GM18861 (cell line): ENCODE results near the gene NAE1.

Source experiments
- ATAC-seq: cut with Tn5 transposase; IDR thresholded peaks from one replicate; pipeline ENCODE4 v1.9.1; 2021; ENCODE audit not compliant: unreplicated experiment

Gene NAE1

GRCh38 chr16:66850115-66850815 is 19.5 kb upstream of the NAE1 start:
- no peak for ATAC-seq

GRCh38 chr16:66849549-66849948 is 18.8 kb upstream of the NAE1 start:
- no peak for ATAC-seq

- ATAC-seq: no peak
Observed at GRCh38 chr16:66849021-66849420, 18.2 kb upstream of the NAE1 start.

GRCh38 chr16:66848172-66848571 is 17.4 kb upstream of the NAE1 start:
- ATAC-seq: no peak

- ATAC-seq: no peak
Observed at GRCh38 chr16:66847533-66848067, 16.8 kb upstream of the NAE1 start.

DNA sequence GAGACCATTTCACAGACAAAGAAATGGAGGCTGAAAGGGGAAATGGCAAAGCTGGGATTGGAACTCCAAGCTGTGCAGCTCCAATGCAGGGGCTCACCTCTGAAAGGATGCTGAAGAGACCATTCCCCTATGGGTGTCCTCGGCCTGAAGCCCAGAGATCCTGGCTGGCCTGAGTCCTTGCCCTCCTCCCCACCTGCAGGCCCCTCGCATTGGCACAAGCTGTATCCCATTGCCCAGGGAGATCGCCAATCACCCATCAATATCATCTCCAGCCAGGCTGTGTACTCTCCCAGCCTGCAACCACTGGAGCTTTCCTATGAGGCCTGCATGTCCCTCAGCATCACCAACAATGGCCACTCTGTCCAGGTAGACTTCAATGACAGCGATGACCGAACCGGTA is 16.1 kb upstream of the NAE1 start:
- ATAC-seq: no peak

DNA sequence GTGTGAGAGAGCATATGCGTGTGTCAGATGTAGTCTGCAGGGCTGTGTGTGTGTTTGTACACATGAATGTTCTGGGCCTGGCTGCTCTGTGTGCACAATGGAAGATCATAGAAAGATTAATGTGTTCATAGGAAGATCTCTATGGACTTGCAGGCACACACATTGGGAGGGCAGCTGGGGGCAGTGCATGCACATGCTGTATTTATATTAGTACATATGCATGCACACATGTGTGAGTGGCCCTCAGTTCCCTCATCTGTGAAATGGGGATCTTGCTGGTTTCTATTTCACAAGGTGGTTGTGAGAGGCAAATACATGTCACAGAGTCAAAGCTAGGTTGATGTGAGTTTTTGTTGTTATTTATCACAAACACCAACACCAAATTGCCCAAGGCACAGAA is 15.5 kb upstream of the NAE1 start:
- ATAC-seq: no peak

DNA sequence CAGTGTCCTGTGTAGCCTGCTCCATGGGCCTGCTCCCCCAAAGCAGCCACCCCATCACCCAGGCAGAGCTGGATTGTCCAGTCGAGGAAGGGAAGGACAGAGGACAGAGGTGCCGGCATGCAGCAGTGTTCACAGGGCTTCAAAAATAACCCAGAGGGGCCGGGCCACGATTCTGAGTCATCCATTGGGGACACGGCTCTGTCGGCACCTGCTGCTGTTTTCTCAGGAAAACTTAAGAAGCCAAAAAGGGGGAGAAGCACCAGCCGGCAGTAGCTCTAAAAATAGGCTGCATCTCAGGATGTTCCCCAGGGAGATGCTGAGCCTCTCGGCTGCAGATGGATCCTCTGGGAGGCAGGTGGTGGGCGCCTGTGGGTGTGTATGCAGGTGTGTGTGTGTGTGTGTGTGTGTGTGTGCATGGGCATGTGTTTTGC is 15.0 kb upstream of the NAE1 start:
- ATAC-seq: no peak

DNA sequence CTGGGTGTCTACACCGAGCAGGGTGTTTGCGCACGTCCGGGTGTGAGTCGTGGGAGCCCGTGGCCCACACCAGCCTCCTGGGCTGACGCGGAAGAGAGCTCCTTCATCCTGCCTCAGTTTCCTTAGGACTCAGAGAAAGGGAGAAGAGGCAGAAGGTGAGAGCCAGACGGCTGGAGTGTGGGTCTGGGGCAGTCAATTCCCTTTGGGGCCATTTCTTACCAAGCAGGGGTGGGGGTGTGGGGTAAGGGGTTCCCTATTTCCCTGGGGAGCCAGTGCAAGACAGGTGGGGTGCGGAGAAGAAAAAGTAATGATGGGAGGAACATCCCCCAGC is 14.3 kb upstream of the NAE1 start:
- no peak for ATAC-seq

GRCh38 chr16:66844342-66845079 is 13.7 kb upstream of the NAE1 start, which contains the start of gene CA7:
Gene CA7, plus strand, starts transcription at chr16:66844414. Its CDS starts 74 bp downstream, at chr16:66844488.
- no peak for ATAC-seq

DNA sequence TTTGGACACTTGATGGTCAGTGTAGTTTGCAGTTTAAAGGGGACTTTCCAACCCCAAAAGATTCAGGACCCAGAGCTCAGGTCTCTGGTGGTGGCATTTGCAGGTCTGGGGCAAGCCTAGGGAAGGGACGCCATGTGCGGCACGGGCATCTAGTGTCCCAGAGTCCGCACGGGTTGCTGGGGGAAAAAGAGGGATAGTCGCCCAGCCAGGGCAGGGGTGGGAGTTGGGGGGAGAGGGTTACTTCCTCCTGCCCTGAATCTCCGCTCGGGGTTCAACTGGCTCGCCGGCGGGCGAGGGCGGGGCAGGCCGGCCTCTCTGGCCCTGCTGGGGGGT is 13.2 kb upstream of the NAE1 start:
- no peak for ATAC-seq

DNA sequence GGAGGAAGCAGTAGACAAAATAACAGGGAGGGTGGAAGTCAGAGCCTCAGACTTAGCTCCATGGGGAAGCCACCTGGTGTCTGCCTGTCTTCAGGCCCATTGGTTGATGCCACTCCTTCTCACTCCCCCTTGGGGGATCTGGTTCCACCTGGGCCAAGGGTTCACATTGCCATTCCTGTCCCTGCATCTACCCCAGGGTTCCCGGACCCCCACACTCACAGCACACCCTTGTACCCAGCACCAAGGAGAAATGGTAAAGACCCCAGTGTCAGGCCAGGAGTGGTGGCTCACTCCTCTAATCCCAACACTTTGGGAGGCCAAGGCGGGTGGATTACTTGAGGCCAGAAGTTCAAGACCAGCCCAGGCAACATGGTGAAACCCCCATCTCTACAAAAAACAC is 12.4 kb upstream of the NAE1 start:
- no peak for ATAC-seq

GRCh38 chr16:66842765-66843164 is 12.0 kb upstream of the NAE1 start:
- ATAC-seq: no peak

DNA sequence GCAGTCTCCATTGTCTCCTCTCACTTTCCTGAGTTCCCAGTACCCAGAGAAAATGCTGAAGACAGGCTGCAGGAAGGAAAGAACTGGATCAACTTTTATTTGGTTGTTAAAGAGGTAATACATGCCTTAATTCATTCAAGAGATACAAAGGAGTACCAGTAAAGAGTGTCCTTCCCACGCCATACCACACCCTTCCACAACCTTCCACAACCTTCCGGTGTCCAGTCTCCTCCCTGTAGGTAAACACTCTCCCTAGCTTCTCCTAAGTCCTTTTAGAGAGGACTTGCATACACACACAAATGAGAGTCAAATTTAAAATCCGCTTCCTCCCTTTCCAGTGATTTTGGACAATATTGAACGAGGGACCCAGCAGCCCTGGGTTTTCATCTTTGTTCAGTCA is 10.6 kb upstream of the NAE1 start:
- ATAC-seq: no peak

- no peak for ATAC-seq
Observed at GRCh38 chr16:66840883-66841282, 10.1 kb upstream of the NAE1 start.

DNA sequence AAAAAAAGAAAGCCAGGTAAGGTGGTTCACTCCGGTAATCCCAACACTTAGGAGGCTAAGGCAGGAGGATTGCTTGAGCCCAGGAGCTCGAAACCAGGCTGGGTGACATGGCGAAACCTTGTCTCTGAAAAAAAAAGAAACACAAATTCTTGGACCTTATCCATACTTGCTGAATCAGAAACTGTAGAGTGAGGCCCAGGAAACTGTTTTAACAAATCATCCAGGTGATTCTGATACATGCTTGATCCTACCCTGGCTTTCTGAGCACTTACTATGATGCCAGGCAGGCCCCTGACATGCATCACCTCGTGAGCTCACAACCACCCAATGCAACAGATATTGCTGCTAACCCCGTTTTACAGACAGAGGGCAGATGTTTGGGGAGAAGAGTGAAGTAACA is 4.0 kb upstream of the NAE1 start:
- no peak for ATAC-seq

DNA sequence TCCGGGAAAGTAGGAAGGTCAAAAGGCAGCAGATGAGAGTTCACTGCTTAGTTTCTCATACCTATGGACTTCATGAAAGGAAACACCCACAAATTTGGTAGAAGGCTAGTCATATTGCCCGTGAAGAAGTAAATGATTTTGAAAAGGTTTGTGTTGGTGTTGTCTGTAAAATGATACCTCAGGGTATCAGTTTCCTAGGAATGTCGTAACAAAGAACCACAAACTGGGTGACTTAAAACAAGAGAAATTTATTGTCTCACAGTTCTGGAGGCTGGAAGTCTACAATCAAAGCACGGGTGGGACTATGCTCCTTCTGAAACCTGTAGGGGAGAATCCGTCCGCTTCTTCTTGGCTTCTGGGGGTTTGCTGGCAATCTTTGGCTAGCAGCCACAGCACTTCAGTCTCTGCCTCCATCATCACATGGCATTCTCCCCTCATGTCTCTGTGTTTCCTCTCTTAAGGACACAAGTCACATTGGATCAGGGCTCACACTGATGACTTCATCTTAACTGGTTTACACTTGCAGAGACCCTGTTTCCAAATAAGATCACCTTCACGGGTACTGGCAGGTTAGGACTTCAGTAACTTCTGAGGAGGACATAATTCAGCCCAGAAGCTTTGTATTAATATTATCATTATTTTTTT is 2.0 kb upstream of the NAE1 start:
- ATAC-seq: no peak

DNA sequence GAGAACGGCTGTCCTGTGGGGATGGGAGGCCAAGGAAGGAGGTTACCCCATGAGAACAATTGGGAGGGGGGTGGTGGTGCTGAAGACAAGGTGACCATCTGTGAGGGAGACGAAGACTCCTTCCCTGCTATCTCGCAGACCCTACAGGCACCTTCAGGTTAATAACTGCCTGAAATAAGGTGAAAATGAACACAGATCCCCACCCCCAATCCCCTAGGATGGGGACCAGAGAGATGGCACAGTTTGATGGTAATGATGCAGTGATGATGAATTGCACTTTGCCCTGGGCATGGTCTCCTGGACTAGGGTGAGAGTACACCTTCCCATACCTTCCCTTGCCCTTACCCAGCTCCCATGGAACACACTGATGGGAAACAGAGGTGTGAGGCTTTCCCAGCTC is 1.4 kb upstream of the NAE1 start:
- ATAC-seq: no peak

DNA sequence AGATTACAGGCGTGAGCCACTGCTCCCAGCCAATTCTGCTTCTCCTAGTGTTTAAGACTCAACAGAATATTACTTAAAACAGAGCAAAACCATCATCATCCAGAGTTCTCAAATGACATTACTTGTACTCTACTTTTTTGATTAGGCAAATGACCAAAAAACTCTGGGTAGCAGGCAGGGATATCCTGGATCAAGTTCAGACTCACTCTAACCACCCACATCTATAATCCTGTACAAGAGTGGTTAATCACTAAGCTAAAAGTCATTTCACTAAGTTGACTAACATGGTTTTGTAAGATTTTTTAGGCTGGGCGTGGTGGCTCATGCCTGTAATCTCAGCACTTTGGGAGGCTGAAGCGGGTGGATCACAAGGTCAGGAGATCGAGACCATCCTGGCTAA is 6.8 kb downstream of the NAE1 start:
- ATAC-seq: no peak

GRCh38 chr16:66814734-66815133 is 16.0 kb downstream of the NAE1 start:
- ATAC-seq: no peak

DNA sequence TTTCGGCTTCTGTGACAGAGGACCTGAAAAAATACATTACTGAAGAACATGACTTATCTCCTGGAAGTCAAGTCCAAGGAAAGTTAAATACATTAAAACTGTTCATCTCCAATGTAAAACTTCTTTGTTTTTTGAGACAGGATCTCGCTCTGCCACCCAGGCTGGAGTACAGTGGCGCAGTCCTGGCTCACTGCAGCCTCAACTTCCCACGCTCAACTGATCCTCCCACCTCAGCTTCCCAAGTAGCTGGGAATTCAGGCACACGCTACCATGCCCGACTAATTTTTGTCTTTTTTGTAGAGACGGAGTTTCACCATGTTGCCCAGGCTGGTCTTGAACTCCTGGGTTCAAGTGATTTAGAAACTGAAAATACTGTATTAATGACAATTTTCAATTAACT is 19.7 kb downstream of the NAE1 start:
- no peak for ATAC-seq

DNA sequence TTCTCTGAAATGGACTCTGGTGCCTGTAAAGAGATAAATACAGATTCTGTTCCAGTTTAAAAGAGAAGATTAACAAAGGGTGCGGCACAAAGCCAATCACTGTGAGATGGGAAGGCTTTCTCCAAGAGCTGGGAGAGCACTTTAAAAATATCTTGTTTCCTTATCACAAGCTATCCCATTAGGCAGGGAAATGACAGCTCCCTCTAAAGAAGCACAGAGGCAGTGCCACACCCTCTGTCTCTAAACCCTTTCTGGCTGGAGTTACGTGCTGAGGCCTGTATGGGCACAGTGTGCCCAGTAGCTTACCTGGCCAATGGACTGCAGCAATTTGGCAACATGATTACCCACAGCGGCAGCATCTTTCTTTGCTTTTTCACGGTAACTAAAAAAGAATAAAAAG is 20.4 kb downstream of the NAE1 start:
- no peak for ATAC-seq
